H9 (cell line): ENCODE results near the gene GRAMD1B. TPM values are rescaled to one million over a fixed set of nuclear protein-coding genes. Genes with fewer than 3 reads are reported as not detected.
A peak's percentile ranks its signal among the peaks of the same experiment; 100 is the strongest.

ENCODE experiments used
- DNase-seq: peaks from one replicate; pipeline ENCODE4 v3.0.0-alpha.2; 2017
- H2AFZ ChIP-seq: one replicate; pipeline ENCODE4 v1.6.1; 2013; ENCODE audit warnings: mild to moderate bottlenecking, low read length, control low read depth, moderate library complexity
- H2AK5ac ChIP-seq: 2 replicates; pipeline ENCODE4 v1.6.1; 2013; ENCODE audit warnings: low read length, control low read depth, mixed read lengths; ENCODE audit not compliant: insufficient read length
- H2BK120ac ChIP-seq: one replicate; pipeline ENCODE4 v1.6.1; 2013; ENCODE audit warnings: low read depth, mild to moderate bottlenecking, low read length, control low read depth, inconsistent platforms; ENCODE audit not compliant: poor library complexity, severe bottlenecking
- H2BK12ac ChIP-seq: 2 replicates; pipeline ENCODE4 v1.6.1; 2013; ENCODE audit warnings: low read length, control low read depth, mixed read lengths, low read depth; ENCODE audit not compliant: insufficient read length
- H2BK15ac ChIP-seq: 2 replicates; pipeline ENCODE4 v1.6.1; 2013; ENCODE audit warnings: low read depth, low read length, control low read depth
- H2BK20ac ChIP-seq: one replicate; pipeline ENCODE4 v1.6.1; 2013; ENCODE audit warnings: low read depth, mild to moderate bottlenecking, low read length, control low read depth, inconsistent platforms; ENCODE audit not compliant: poor library complexity, severe bottlenecking
- H2BK5ac ChIP-seq: 2 replicates; pipeline ENCODE4 v1.6.1; 2013; ENCODE audit warnings: low read length, control low read depth, mixed read lengths; ENCODE audit not compliant: insufficient read length
- H3K14ac ChIP-seq: 2 replicates; pipeline ENCODE4 v1.6.1; 2013; ENCODE audit warnings: low read length, control low read depth; ENCODE audit not compliant: insufficient read depth
- H3K18ac ChIP-seq: 2 replicates; pipeline ENCODE4 v1.6.1; 2013; ENCODE audit warnings: low read depth, mild to moderate bottlenecking, mixed read lengths, low read length, control low read depth; ENCODE audit not compliant: insufficient read length
- H3K23ac ChIP-seq: 2 replicates; pipeline ENCODE4 v1.6.1; 2013; ENCODE audit warnings: low read length, control low read depth, mixed read lengths, low read depth; ENCODE audit not compliant: insufficient read length
- H3K23me2 ChIP-seq: 2 replicates; pipeline ENCODE4 v1.6.1; 2013; ENCODE audit warnings: low read depth, mild to moderate bottlenecking, mixed read lengths, low read length, control low read depth; ENCODE audit not compliant: insufficient read length, poor library complexity, severe bottlenecking
- H3K27ac ChIP-seq: 2 replicates; pipeline ENCODE4 v1.5.1; 2013; ENCODE audit warnings: low read length, control low read depth, mixed read lengths, low read depth; ENCODE audit not compliant: insufficient read length
- H3K27me3 ChIP-seq: 2 replicates; pipeline ENCODE4 v1.6.1; 2013; ENCODE audit warnings: low read length, control low read depth, inconsistent platforms; ENCODE audit not compliant: insufficient read depth
- H3K4ac ChIP-seq: 2 replicates; pipeline ENCODE4 v1.6.1; 2013; ENCODE audit warnings: low read depth, mild to moderate bottlenecking, control low read depth, inconsistent platforms, low read length, moderate library complexity
- H3K4me1 ChIP-seq: 2 replicates; pipeline ENCODE4 v1.6.1; 2013; ENCODE audit warnings: low read length, control low read depth, inconsistent platforms; ENCODE audit not compliant: insufficient read depth
- H3K4me2 ChIP-seq: 2 replicates; pipeline ENCODE4 v1.6.1; 2013; ENCODE audit warnings: low read length, control low read depth, mixed read lengths; ENCODE audit not compliant: insufficient read length, insufficient read depth
- H3K56ac ChIP-seq: 2 replicates; pipeline ENCODE4 v1.6.1; 2013; ENCODE audit warnings: low read depth, mild to moderate bottlenecking, mixed read lengths, low read length, control low read depth; ENCODE audit not compliant: insufficient read length
- H3K79me1 ChIP-seq: 2 replicates; pipeline ENCODE4 v1.6.1; 2013; ENCODE audit warnings: low read depth, mild to moderate bottlenecking, moderate library complexity, low read length, control low read depth, inconsistent platforms; ENCODE audit not compliant: insufficient read depth, poor library complexity, severe bottlenecking
- H3K79me2 ChIP-seq: 2 replicates; pipeline ENCODE4 v1.6.1; 2013; ENCODE audit warnings: low read length, control low read depth, inconsistent platforms; ENCODE audit not compliant: insufficient read depth
- H3K9ac ChIP-seq: 2 replicates; pipeline ENCODE4 v1.6.1; 2013; ENCODE audit warnings: low read length, control low read depth, mixed read lengths; ENCODE audit not compliant: insufficient read length; ENCODE audit errors: extremely low read depth
- H3K9me3 ChIP-seq: one replicate; pipeline ENCODE4 v1.6.1; 2013; ENCODE audit warnings: low read depth, low read length, inconsistent platforms; ENCODE audit not compliant: control insufficient read depth
- H3T11ph ChIP-seq: one replicate; pipeline ENCODE4 v1.6.1; 2013; ENCODE audit warnings: mild to moderate bottlenecking, low read length, control low read depth, inconsistent platforms
- H4K20me1 ChIP-seq: one replicate; pipeline ENCODE4 v1.6.1; 2013; ENCODE audit not compliant: control insufficient read depth, insufficient read length, insufficient read depth
- H4K5ac ChIP-seq: 2 replicates; pipeline ENCODE4 v1.6.1; 2013; ENCODE audit warnings: low read depth, mild to moderate bottlenecking, mixed read lengths, low read length, control low read depth; ENCODE audit not compliant: insufficient read length
- H4K8ac ChIP-seq: replicated peaks from 2 replicates; pipeline ENCODE4 v1.6.1; 2013; ENCODE audit warnings: low read length, control low read depth, mixed read lengths, low read depth; ENCODE audit not compliant: insufficient read length
- H4K91ac ChIP-seq: 2 replicates; pipeline ENCODE4 v1.6.1; 2013; ENCODE audit warnings: low read depth, mild to moderate bottlenecking, moderate library complexity, mixed read lengths, low read length, control low read depth; ENCODE audit not compliant: insufficient read length
- H3K27ac Mint-ChIP-seq, 3 experiments: 2 replicates in 2 of 3; 3 replicates in 1 of 3; pipeline ENCODE4 v1.8.0; 2020 to 2021; ENCODE audit warnings: mixed read lengths in 3 of 3, mild to moderate bottlenecking in 1 of 3, moderate library complexity in 1 of 3
- H3K27me3 Mint-ChIP-seq: 2 replicates; pipeline ENCODE4 v1.8.0; 2021; ENCODE audit warnings: low read depth, mild to moderate bottlenecking, moderate library complexity, mixed read lengths
- H3K36me3 Mint-ChIP-seq, 3 experiments: 2 replicates in 2 of 3; 3 replicates in 1 of 3; pipeline ENCODE4 v1.8.0; 2020 to 2021; ENCODE audit warnings: low read depth in 3 of 3, mixed read lengths in 3 of 3; ENCODE audit not compliant: insufficient read depth in 1 of 3
- H3K4me1 Mint-ChIP-seq, 2 experiments: 2 replicates each; pipeline ENCODE4 v1.8.0; 2020; ENCODE audit warnings: mixed read lengths in 2 of 2
- H3K4me3 Mint-ChIP-seq, 2 experiments: 2 replicates in 1 of 2; 3 replicates in 1 of 2; pipeline ENCODE4 v1.8.0; 2020 to 2021; ENCODE audit warnings: mild to moderate bottlenecking in 2 of 2, mixed read lengths in 2 of 2, moderate library complexity in 1 of 2
- H3K9me3 Mint-ChIP-seq, 2 experiments: 2 replicates in 1 of 2; 3 replicates in 1 of 2; pipeline ENCODE4 v1.8.0; 2020; ENCODE audit warnings: mild to moderate bottlenecking in 2 of 2, mixed read lengths in 2 of 2, moderate library complexity in 1 of 2
- CTCF ChIP-seq: fragments of 200-600 bp; sonication (generic); conservative IDR thresholded peaks from 3 replicates; pipeline ENCODE4 v1.8.0; 2021; ENCODE audit warnings: antibody characterized with exemption, mild to moderate bottlenecking
- WGBS: extraction: QIAGEN DNeasy Blood & Tissue Kit; methylation state at CpG from one replicate; pipeline ENCODE4 v1.1.7; 2013; ENCODE audit warnings: missing lambda C conversion rate, low lambda C conversion rate, mixed read lengths; ENCODE audit not compliant: insufficient read length; ENCODE audit errors: extremely low coverage; 5-methylcytosine and 5-hydroxymethylcytosine counted together
- total RNA-seq: library from RNA; stranded (reverse); gene quantifications from 2 replicates; pipeline ENCODE4 v1.2.1, GENCODE V29; 2021

The GRAMD1B gene
- total RNA-seq, 1 experiment from 2014 or later, result 25.9 TPM

- Histone ChIP-seq H3K4me1 (no peaks in the 10 kb centered on the region), H3K9ac (no peak overlapping the region), H3K79me1 (no peaks in the 10 kb centered on the region), H2AK5ac (no peak overlapping the region), H3K23ac (no peak overlapping the region), H4K8ac (no peak overlapping the region), H3K9me3 (no peaks in the 10 kb centered on the region), H2BK5ac (no peak overlapping the region), H3T11ph (no peak overlapping the region), H4K5ac (no peak overlapping the region), H2BK12ac (no peak overlapping the region), H3K79me2 (0 out of 2 replicates have a peak, but pooled peaks cover 1% of the 10 kb centered on the region), H3K23me2 (no peaks in the 10 kb centered on the region), H3K27ac (no peak overlapping the region), H3K56ac (no peak overlapping the region), H3K18ac (no peak overlapping the region), H3K4me2 (no peak overlapping the region), H2BK20ac (no peak overlapping the region), H2BK120ac (no peak overlapping the region), H2BK15ac (no peak overlapping the region), H3K4ac (no peak overlapping the region), H2AFZ (no peak overlapping the region), H4K20me1 (no peaks in the 10 kb centered on the region), H3K27me3 (no peaks in the 10 kb centered on the region), H4K91ac (no peak overlapping the region), H3K14ac (no peak overlapping the region)
- Mint-ChIP-seq H3K36me3 (peaks cover 1 to 6% (median 4%) of the 10 kb centered on the region in 3 experiments; a peak in 4 of 7 replicates), H3K4me1 (peaks cover 23 to 36% of the 10 kb centered on the region in 2 experiments), H3K4me3 (no peak overlapping the region), H3K9me3 (no peaks in the 10 kb centered on the region; a peak in 1 of 5 replicates), H3K27me3 (no peaks in the 10 kb centered on the region), H3K27ac (peak overlapping the region in 1 of 3 experiments; percentile 16; a peak in 1 of 7 replicates)
- no peak for DNase-seq
- TF ChIP-seq CTCF, result no peak
- WGBS, result no CpG with 5 or more reads among the region's 4 CpGs
Measured at GRCh38 chr11:123543797-123544196, 113.7 kb downstream of the GRAMD1B start.
